Eye (tissue), 1 donor: ENCODE data around the gene SHOC2.

ENCODE experiments used
- DNase-seq: peaks from one replicate; pipeline ENCODE4 v3.0.0-alpha.2; 2015

The SHOC2 gene

GRCh38 chr10:110985497-110986275 lies 66.3 kb downstream of the SHOC2 start:
- no peak for DNase-seq

- no peak for DNase-seq
These were observed 69.6 kb downstream of the SHOC2 start for GRCh38 chr10:110989016-110989415.

- no peak for DNase-seq
These were observed 72.8 kb downstream of the SHOC2 start for GRCh38 chr10:110992006-110992800.

- no peak for DNase-seq
These were observed 73.8 kb downstream of the SHOC2 start for GRCh38 chr10:110993024-110993693.

DNA sequence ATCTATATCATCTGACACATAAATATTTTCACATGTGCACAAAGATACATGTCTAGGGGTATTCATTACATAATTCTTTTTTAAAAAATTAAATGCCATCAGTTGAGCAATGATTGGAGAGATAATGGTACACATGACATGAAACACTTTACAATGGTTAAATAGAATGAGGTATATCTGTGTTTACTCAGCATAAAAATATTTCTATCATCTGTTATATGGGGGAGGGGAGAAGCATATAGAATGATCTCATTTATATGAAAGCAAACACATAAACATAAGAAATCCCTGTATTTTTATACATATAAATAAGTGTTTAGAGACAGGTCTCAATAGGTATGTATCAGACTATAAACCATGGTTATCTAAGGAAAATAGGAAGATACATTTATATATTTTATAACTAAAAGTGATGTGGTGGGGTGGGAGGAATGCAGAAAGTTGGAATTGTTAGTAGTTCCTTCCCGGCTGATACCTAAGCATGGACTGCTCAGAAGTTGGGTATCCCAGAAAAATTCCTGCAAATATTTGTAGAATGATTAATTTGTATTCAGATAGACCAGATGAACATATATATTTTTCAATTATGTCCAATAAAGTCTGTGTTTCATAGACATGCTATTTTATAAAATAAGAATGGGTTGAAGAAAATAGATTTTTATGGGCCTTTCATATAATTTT lies 75.1 kb downstream of the SHOC2 start:
- no peak for DNase-seq

- no peak for DNase-seq
These were observed 75.9 kb downstream of the SHOC2 start for GRCh38 chr10:110995301-110995700.

GRCh38 chr10:110996256-110996655 lies 76.9 kb downstream of the SHOC2 start:
- DNase-seq = no peak

DNA sequence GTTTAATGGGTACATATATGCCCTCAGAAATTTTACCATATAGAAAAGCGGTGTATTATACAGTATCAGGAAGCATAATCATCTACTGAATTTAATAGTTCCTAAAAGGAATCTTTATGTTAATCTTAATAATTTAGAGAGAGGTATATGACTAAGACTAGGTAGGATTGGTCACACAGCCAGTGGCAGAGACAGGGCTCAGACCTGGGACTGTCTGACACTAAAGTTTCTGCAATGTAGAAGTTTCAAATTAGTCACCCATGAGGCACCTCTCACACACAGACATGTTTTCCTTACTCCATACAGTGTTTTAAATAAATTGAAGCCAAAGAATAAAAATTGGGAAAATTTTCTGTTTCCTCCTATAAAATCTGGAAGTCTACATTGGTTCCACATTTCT lies 84.6 kb downstream of the SHOC2 start:
- DNase-seq = no peak

- no peak for DNase-seq
These were observed 88.1 kb downstream of the SHOC2 start for GRCh38 chr10:111007486-111007885.

GRCh38 chr10:111015181-111015580 lies 95.8 kb downstream of the SHOC2 start:
- DNase-seq = no peak

- DNase-seq = no peak
These were observed 97.7 kb downstream of the SHOC2 start for GRCh38 chr10:111017098-111017497.

GRCh38 chr10:111018021-111018420 lies 98.6 kb downstream of the SHOC2 start:
- no peak for DNase-seq

DNA sequence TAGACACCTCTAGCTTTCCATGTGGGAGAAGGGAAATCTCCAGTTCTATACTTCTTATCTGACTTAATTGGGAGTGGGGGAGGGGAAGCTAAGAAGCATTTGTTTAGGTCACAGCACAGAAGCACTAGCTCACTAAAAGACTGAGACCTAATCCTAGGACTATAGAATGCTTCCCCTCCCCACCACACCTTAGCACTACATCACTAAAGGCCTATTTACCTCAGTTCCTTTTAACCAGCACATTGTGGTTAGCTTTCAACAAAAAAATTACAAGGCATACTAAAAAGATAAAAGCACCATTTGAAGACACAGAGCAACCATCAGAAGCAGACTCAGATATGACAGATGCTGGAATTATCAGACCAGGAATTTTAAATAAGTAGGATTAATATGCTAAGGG lies 103.7 kb downstream of the SHOC2 start:
- no peak for DNase-seq

DNA sequence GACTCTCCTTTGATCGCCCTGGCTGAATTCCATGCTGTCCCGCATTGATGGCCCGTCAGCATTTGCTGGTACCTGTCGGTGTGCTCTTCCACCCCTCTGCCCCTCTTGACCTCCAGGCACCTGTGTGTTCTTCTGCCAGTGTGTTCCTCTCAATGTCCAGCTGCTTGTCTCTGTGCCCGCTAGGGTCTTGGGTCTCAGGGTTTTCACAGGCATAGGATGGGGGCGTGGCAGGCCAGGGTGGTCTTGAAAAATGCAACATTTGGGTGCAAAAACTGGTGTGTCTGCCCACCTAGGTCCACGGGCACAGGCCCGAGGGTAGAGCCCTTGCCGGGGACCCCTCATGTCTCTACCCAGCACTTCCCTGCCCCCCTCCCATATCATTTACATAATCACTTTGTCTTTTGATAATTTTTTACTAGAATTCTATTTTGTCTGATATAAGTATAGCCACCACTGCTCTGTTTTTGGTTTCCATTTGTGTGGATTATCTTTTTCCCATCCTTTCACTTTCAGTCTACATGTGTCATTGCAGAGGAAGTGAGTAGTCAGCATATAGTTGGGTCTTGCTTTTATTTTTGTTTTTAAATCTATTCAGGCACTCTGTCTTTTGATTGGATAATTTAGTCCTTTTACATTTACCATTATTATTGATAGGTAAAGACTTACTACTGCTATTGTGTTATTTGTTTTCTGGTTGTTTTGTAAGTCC lies 110.8 kb downstream of the SHOC2 start:
- no peak for DNase-seq

GRCh38 chr10:111034598-111035310 lies 115.3 kb downstream of the SHOC2 start:
- DNase-seq = no peak

DNA sequence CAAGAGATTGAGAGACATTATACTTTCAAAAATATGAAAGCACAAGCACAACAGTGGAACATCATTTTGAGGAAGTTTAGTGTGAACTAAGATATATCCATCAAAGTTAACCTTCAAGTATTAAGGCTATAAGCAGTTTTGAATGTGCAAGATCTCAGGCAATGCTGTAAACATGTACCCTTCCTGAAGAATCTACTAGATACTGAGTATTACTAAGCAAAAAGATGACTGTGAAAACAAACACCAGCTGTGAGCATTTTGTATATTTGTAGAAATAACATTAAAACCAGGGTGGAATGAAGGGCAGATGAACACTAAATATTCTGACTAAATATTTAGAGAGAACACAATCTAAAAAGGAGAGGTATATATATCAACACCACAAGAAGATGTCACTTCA lies 116.1 kb downstream of the SHOC2 start:
- DNase-seq = no peak

GRCh38 chr10:111037858-111038257 lies 118.5 kb downstream of the SHOC2 start:
- no peak for DNase-seq

DNA sequence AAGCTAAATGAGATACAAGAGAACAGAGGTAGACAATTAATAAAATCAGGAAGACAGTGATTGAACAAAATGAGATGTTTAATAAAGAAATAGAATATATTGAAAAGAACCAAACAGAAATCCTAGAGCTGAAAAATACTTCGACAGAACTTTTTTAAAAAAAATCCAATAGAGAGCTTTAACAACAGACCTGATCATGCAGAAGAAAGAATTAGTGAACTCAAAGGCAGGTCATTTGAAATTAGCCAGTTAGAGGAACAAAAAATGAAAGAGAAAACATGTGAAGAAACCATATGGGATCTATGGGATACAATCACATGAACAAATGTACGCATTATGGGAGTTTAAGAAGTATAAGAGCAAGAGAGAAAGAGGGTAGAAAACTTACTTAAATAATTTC lies 120.1 kb downstream of the SHOC2 start:
- DNase-seq = no peak

DNA sequence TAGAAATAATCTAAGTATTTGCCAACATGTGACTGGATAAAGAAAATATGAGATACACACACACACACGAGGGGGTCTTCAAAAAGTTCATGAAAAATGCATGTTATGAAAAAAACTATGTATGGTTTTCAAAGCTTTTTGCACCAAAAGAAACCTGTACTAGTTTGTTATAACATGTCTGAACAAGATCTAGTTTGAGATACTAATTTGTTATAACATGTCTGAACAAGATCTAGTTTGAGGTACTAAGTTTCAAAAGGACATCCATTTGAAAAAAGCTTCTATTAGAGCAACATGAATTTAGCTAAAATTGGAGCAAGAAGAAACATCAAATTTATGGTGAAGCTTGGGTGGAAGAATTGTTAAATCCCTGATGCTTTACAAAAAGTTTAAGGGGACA lies 137.6 kb downstream of the SHOC2 start:
- DNase-seq = no peak
